CD14-positive monocyte (primary cell): ENCODE measurements around the gene LRRTM1. TPM values are rescaled to one million over a fixed set of nuclear protein-coding genes. Genes with fewer than 3 reads are reported as not detected.
A peak's percentile ranks its signal among the peaks of the same experiment; 100 is the strongest.

Experiments
- DNase-seq, 3 donors: peaks; one replicate each; pipeline ENCODE4 v3.0.0-alpha.2; 2011 to 2022
- H2AFZ ChIP-seq: 2 replicates; pipeline ENCODE4 v1.6.0; 2012; ENCODE audit warnings: mild to moderate bottlenecking, low read depth, low read length, inconsistent platforms; ENCODE audit not compliant: insufficient read depth, poor library complexity, severe bottlenecking
- H3K27ac ChIP-seq, 2 donors: 1 replicate in 1 of 2; 2 replicates in 1 of 2; pipeline ENCODE4 v1.5.1; 2012 to 2013; ENCODE audit warnings: low read length in 2 of 2, control low read depth in 1 of 2, inconsistent platforms in 1 of 2, low read depth in 1 of 2, mild to moderate bottlenecking in 1 of 2
- H3K27me3 ChIP-seq, 2 donors: one replicate each; pipeline versions ENCODE4 v1.6.0 to v1.6.1; 2011 to 2013; ENCODE audit warnings: low read length in 2 of 2; ENCODE audit not compliant: control insufficient read depth in 2 of 2, insufficient read depth in 2 of 2
- H3K36me3 ChIP-seq, 2 donors: replicated peaks in 1 of 2; 1 replicate in 1 of 2; 2 replicates in 1 of 2; pipeline versions ENCODE4 v1.5.1 to v1.6.1; 2012 to 2013; ENCODE audit warnings: low read length in 2 of 2, control low read depth in 1 of 2, inconsistent platforms in 1 of 2, mild to moderate bottlenecking in 1 of 2; ENCODE audit not compliant: insufficient read depth in 2 of 2, control insufficient read depth in 1 of 2
- H3K4me1 ChIP-seq, 2 donors: 1 replicate in 1 of 2; 2 replicates in 1 of 2; pipeline versions ENCODE4 v1.5.1 to v1.6.1; 2012 to 2013; ENCODE audit warnings: low read length in 2 of 2, control low read depth in 1 of 2, inconsistent platforms in 1 of 2, mild to moderate bottlenecking in 1 of 2, moderate library complexity in 1 of 2; ENCODE audit not compliant: insufficient read depth in 2 of 2, control insufficient read depth in 1 of 2
- H3K4me2 ChIP-seq: replicated peaks from 2 replicates; pipeline ENCODE3; 2012; ENCODE audit warnings: low read length, moderate library complexity, mild to moderate bottlenecking; ENCODE audit not compliant: poor library complexity, severe bottlenecking; ENCODE audit errors: extremely low read depth
- H3K4me3 ChIP-seq, 3 experiments: fragments of 200-600 bp in 1 of 3; sonication (generic) in 1 of 3; replicated peaks in 1 of 3; 1 replicate in 2 of 3; 2 replicates in 1 of 3; pipeline ENCODE4 v1.5.1; 2011 to 2013; ENCODE audit warnings: low read length in 3 of 3, mild to moderate bottlenecking in 3 of 3, control low read depth in 2 of 3, low read depth in 2 of 3, inconsistent platforms in 1 of 3, moderate library complexity in 1 of 3
- H3K79me2 ChIP-seq: 2 replicates; pipeline ENCODE4 v1.6.0; 2012; ENCODE audit warnings: mild to moderate bottlenecking, control low read depth, inconsistent platforms, low read length, moderate library complexity; ENCODE audit not compliant: insufficient read depth
- H3K9ac ChIP-seq: 2 replicates; pipeline ENCODE4 v1.6.0; 2017; ENCODE audit warnings: low read length, mild to moderate bottlenecking; ENCODE audit not compliant: insufficient read depth, poor library complexity, severe bottlenecking
- H3K9me3 ChIP-seq, 2 donors: replicated peaks in 1 of 2; 1 replicate in 1 of 2; 2 replicates in 1 of 2; pipeline versions ENCODE4 v1.5.1 to v1.6.1; 2012 to 2013; ENCODE audit warnings: low read length in 2 of 2, control low read depth in 1 of 2; ENCODE audit not compliant: control insufficient read depth in 1 of 2, insufficient read depth in 1 of 2
- H4K20me1 ChIP-seq: 2 replicates; pipeline ENCODE4 v1.6.0; 2012; ENCODE audit warnings: mild to moderate bottlenecking, low read length, control low read depth, moderate library complexity; ENCODE audit not compliant: insufficient read depth
- H3K27ac Mint-ChIP-seq, 7 donors: one replicate each; pipeline ENCODE4 v1.8.0; 2020; ENCODE audit warnings: mild to moderate bottlenecking in 7 of 7, mixed read lengths in 7 of 7, moderate library complexity in 6 of 7, inconsistent platforms in 2 of 7
- H3K27me3 Mint-ChIP-seq, 3 donors: one replicate each; pipeline ENCODE4 v1.8.0; 2021 to 2022; ENCODE audit warnings: low read depth in 3 of 3, mild to moderate bottlenecking in 3 of 3, mixed read lengths in 3 of 3, moderate library complexity in 3 of 3, inconsistent platforms in 1 of 3
- H3K36me3 Mint-ChIP-seq, 2 donors: one replicate each; pipeline ENCODE4 v1.8.0; 2020; ENCODE audit warnings: mixed read lengths in 2 of 2, inconsistent platforms in 1 of 2, mild to moderate bottlenecking in 1 of 2
- H3K4me1 Mint-ChIP-seq: one replicate; pipeline ENCODE4 v1.8.0; 2020; ENCODE audit warnings: mild to moderate bottlenecking, mixed read lengths
- H3K4me3 Mint-ChIP-seq, 2 donors: one replicate each; pipeline ENCODE4 v1.8.0; 2020; ENCODE audit warnings: mild to moderate bottlenecking in 2 of 2, mixed read lengths in 2 of 2, moderate library complexity in 1 of 2
- H3K9me3 Mint-ChIP-seq, 7 donors: one replicate each; pipeline ENCODE4 v1.8.0; 2020 to 2022; ENCODE audit warnings: mixed read lengths in 7 of 7, mild to moderate bottlenecking in 6 of 7, moderate library complexity in 6 of 7, inconsistent platforms in 2 of 7
- CTCF ChIP-seq: fragments of 200-600 bp; IDR thresholded peaks from one replicate; pipeline ENCODE4 v1.8.0; 2022; ENCODE audit warnings: antibody characterized with exemption, mild to moderate bottlenecking
- WGBS: methylation state at CpG from one replicate; pipeline ENCODE4 v1.1.5; 2013; ENCODE audit warnings: missing lambda C conversion rate; ENCODE audit not compliant: insufficient coverage; 5-methylcytosine and 5-hydroxymethylcytosine counted together
- intact Hi-C, 2 donors: fragments of 100-400 bp; cut with micrococcal nuclease; formaldehyde crosslinking; loops; one replicate each; pipeline versions ENCODE4 v1.15.0 to v1.15.1; 2023
- polyA plus RNA-seq, 3 donors: library from polyadenylated mRNA; depleted of rRNA in 1 of 3; unstranded in 2 of 3; stranded (reverse) in 1 of 3; fragments of 300-500 nt in 2 of 3; fragments of >200 nt in 1 of 3; fragmentation: Illumina TruSeq in 2 of 3; gene quantifications; 1 replicate in 2 of 3; 2 replicates in 1 of 3; pipeline ENCODE4 v1.2.3, GENCODE V29; 2012 to 2021

Gene LRRTM1
- polyA plus RNA-seq, 3 donors = not detected

- Mint-ChIP-seq H3K4me1 (no peaks in the 10 kb centered on the region), H3K36me3 (peaks cover 0 to 3% of the 10 kb centered on the region in 2 donors), H3K27me3 (peaks cover 54 to 63% (median 61%) of the 10 kb centered on the region in 3 donors), H3K9me3 (peaks cover 2 to 12% (median 9%) of the 10 kb centered on the region in 7 donors), H3K27ac (no peak overlapping the region), H3K4me3 (peak overlapping the region in 1 of 2 donors; percentile 87)
- 3% methylated on average over 50 of the region's 50 CpGs for WGBS
- no peak for DNase-seq
- Histone ChIP-seq H3K4me3 (no peak overlapping the region), H3K9me3 (peaks cover 0 to 7% of the 10 kb centered on the region in 2 donors), H4K20me1 (no peaks in the 10 kb centered on the region), H3K9ac (no peak overlapping the region), H3K27me3 (peaks cover 43 to 57% of the 10 kb centered on the region in 2 donors), H2AFZ (no peak overlapping the region), H3K4me2 (no peak overlapping the region), H3K79me2 (no peaks in the 10 kb centered on the region), H3K36me3 (no peaks in the 10 kb centered on the region), H3K4me1 (no peaks in the 10 kb centered on the region), H3K27ac (no peak overlapping the region)
- no peak for TF ChIP-seq CTCF
- intact Hi-C loops = no loop called here
These were observed 2.1 kb downstream of the LRRTM1 start for GRCh38 chr2:80302314-80303005.

- Histone ChIP-seq H3K4me1 (no peaks in the 10 kb centered on the region), H3K27ac (no peak overlapping the region), H3K4me2 (no peak overlapping the region), H3K27me3 (peaks cover 43 to 57% of the 10 kb centered on the region in 2 donors), H3K9ac (no peak overlapping the region), H3K4me3 (no peak overlapping the region), H3K79me2 (no peaks in the 10 kb centered on the region), H2AFZ (no peak overlapping the region), H3K9me3 (peaks cover 0 to 7% of the 10 kb centered on the region in 2 donors), H4K20me1 (no peaks in the 10 kb centered on the region), H3K36me3 (no peaks in the 10 kb centered on the region)
- Mint-ChIP-seq H3K36me3 (peaks cover 0 to 3% of the 10 kb centered on the region in 2 donors), H3K9me3 (peaks cover 2 to 12% (median 9%) of the 10 kb centered on the region in 7 donors), H3K27ac (no peak overlapping the region), H3K27me3 (peaks cover 54 to 63% (median 62%) of the 10 kb centered on the region in 3 donors), H3K4me1 (no peaks in the 10 kb centered on the region), H3K4me3 (peak overlapping the region in 1 of 2 donors; percentile 87)
- TF ChIP-seq CTCF = no peak
- intact Hi-C loops = no loop called here
- DNase-seq = no peak
- WGBS = 12% methylated on average over 12 of the region's 12 CpGs
These were observed 2.6 kb downstream of the LRRTM1 start for GRCh38 chr2:80302001-80302313.
